HEK293T (cell line): Measurements from ENCODE around the gene LYPLAL1.

Experiments used
- CTCF ChIA-PET: fragments of 350-600 bp; formaldehyde crosslinking; extraction: SDS; loops from one replicate; lab custom pipeline; 2021; ENCODE audit warnings: antibody characterized with exemption, inconsistent platforms; lab: Yijun Ruan, JAX
- POLR2A ChIA-PET: fragments of 350-600 bp; formaldehyde crosslinking; extraction: SDS; loops from one replicate; lab custom pipeline; 2020; ENCODE audit warnings: antibody characterized with exemption, inconsistent platforms; lab: Yijun Ruan, JAX
- DNase-seq: peaks from one replicate; pipeline ENCODE4 v3.0.0; 2012; ENCODE audit warnings: mixed read lengths; ENCODE audit errors: extremely low spot score
- ARNT ChIP-seq: fragments of 450-650 bp; IDR thresholded peaks from 2 replicates; pipeline ENCODE4 v1.6.1; 2017; ENCODE audit warnings: mild to moderate bottlenecking
- BHLHE40 ChIP-seq: fragments of 450-650 bp; IDR thresholded peaks from 2 replicates; pipeline ENCODE4 v1.6.1; 2016; ENCODE audit warnings: mild to moderate bottlenecking, moderate library complexity, borderline replicate concordance
- CTBP1 ChIP-seq: fragments of 450-650 bp; IDR thresholded peaks from 2 replicates; pipeline ENCODE4 v1.6.1; 2016; ENCODE audit warnings: borderline replicate concordance
- ELF4 ChIP-seq: fragments of 450-650 bp; IDR thresholded peaks from 2 replicates; pipeline ENCODE4 v1.6.1; 2017; ENCODE audit warnings: antibody characterized with exemption
- FOXA1 ChIP-seq: fragments of 450-650 bp; IDR thresholded peaks from 2 replicates; pipeline ENCODE4 v1.6.1; 2016; ENCODE audit warnings: mild to moderate bottlenecking
- FOXK2 ChIP-seq: fragments of 450-650 bp; IDR thresholded peaks from 2 replicates; pipeline ENCODE4 v1.6.1; 2016; ENCODE audit warnings: mild to moderate bottlenecking
- FOXM1 ChIP-seq: fragments of 450-650 bp; IDR thresholded peaks from 2 replicates; pipeline ENCODE4 v1.6.1; 2017; ENCODE audit warnings: mild to moderate bottlenecking, borderline replicate concordance
- HDGF ChIP-seq: fragments of 450-650 bp; IDR thresholded peaks from 2 replicates; pipeline ENCODE4 v1.6.1; 2017; ENCODE audit warnings: antibody characterized with exemption, borderline replicate concordance
- L3MBTL2 ChIP-seq: fragments of 450-650 bp; conservative IDR thresholded peaks from 2 replicates; pipeline ENCODE4 v1.6.1; 2016; ENCODE audit warnings: mild to moderate bottlenecking
- LEF1 ChIP-seq: fragments of 450-650 bp; IDR thresholded peaks from 2 replicates; pipeline ENCODE4 v1.6.1; 2017; ENCODE audit warnings: mild to moderate bottlenecking, borderline replicate concordance
- NFRKB ChIP-seq: fragments of 450-650 bp; IDR thresholded peaks from 2 replicates; pipeline ENCODE4 v1.6.1; 2016; ENCODE audit warnings: mild to moderate bottlenecking, moderate library complexity
- SP1 ChIP-seq: fragments of 450-650 bp; IDR thresholded peaks from 2 replicates; pipeline ENCODE4 v1.6.1; 2017
- SUZ12 ChIP-seq: fragments of 450-650 bp; IDR thresholded peaks from 2 replicates; pipeline ENCODE4 v1.6.1; 2016; ENCODE audit warnings: mild to moderate bottlenecking
- TARDBP ChIP-seq: fragments of 450-650 bp; IDR thresholded peaks from 2 replicates; pipeline ENCODE4 v1.6.1; 2016
- ZNF384 ChIP-seq: fragments of 450-650 bp; IDR thresholded peaks from 2 replicates; pipeline ENCODE4 v1.6.1; 2016
- TF ChIP-seq, protein P1 (sequence below): fragments of 450-650 bp; IDR thresholded peaks from 2 replicates; pipeline ENCODE4 v1.6.1; 2016

Gene LYPLAL1

DNA sequence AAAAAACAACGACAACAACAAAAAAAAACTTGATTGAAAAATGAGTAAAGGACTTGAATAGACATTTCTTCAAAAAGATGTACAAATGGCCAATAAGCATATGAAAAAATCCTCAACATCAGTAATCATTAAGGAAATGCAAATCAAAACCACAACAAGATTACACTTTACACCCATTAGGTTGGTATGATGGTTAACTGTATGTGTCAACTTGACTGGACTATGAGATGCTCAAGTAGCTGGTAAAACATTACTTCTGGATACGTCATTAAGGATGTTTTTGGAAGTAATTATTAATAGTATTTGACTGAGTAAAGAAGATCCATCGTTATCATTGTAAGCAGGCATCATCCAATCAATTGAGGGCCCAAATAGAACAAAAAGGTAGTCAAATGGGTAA is 34.9 kb upstream of the LYPLAL1 start:
- ChIA-PET POLR2A (no interaction called here), CTCF (no interaction called here)
- no peak for TF ChIP-seq HDGF
- no peak for TF ChIP-seq FOXM1
- TF ChIP-seq ZNF384: no peak
- TF ChIP-seq FOXK2: no peak
- TF ChIP-seq NFRKB: no peak
- no peak for DNase-seq

DNA sequence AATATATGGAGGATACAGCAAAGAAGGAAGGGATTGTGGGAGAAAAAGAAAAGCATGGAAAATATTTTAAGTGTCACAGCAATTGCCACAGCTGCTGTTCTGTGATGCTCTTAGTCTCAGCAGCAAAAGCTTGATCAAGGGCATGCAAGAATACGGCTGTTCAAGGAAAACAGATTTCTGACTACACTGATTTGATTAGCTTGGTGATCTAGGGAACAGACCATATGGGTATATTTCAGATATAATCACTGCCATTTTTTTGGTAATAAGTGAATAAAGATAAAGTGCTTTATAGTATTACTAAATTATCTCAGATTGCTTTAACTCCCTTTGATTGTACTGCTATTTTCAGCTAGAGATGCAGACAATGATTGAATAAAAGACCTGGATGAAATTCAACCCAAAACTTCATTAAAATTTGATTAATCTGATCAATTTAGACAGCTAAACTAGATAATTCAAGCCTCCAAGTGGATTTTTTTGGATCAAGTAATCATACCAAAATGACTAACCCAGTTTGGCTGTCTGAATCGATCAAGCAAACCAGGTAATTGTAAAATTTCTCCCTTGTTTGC is 33.3 kb upstream of the LYPLAL1 start:
- ChIA-PET CTCF (interaction anchor here (0.6 kb wide), 1 partner anchor 11 kb away, joined by 3 read pairs; no protein-coding TSS in a partner anchor), POLR2A (no interaction called here)
- no peak for TF ChIP-seq ELF4
- TF ChIP-seq TARDBP: no peak
- TF ChIP-seq, protein P1, sequence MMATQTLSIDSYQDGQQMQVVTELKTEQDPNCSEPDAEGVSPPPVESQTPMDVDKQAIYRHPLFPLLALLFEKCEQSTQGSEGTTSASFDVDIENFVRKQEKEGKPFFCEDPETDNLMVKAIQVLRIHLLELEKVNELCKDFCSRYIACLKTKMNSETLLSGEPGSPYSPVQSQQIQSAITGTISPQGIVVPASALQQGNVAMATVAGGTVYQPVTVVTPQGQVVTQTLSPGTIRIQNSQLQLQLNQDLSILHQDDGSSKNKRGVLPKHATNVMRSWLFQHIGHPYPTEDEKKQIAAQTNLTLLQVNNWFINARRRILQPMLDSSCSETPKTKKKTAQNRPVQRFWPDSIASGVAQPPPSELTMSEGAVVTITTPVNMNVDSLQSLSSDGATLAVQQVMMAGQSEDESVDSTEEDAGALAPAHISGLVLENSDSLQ: no peak
- no peak for TF ChIP-seq NFRKB
- TF ChIP-seq HDGF: no peak
- no peak for TF ChIP-seq BHLHE40
- TF ChIP-seq ZNF384: no peak
- TF ChIP-seq L3MBTL2: no peak
- TF ChIP-seq SP1: no peak
- no peak for TF ChIP-seq FOXK2
- no peak for TF ChIP-seq FOXA1
- TF ChIP-seq LEF1: no peak
- no peak for TF ChIP-seq CTBP1
- TF ChIP-seq ARNT: no peak
- no peak for TF ChIP-seq SUZ12
- no peak for TF ChIP-seq FOXM1
- no peak for DNase-seq

DNA sequence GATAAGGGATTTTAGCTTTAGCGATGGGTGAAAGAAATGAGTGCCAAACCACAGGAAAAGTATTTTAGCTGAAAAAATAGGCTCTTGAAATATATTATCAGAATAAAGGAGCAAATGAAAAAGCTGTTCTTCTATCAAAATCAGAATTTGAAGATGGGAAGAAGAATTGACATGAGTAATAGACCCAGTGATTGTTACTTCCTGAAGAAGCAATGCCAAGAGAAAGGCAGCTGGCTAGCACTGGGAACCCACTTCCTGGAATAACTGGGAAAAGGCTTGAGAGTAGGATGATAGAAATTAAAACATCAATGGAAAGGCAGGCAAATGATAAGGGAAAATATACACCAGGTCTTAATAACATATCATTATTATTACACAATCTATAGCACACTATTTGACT is 29.9 kb upstream of the LYPLAL1 start:
- TF ChIP-seq LEF1 (no peak), SUZ12 (no peak)
- no peak for DNase-seq
- CTCF ChIA-PET: no interaction called here
- POLR2A ChIA-PET: no interaction called here

DNA sequence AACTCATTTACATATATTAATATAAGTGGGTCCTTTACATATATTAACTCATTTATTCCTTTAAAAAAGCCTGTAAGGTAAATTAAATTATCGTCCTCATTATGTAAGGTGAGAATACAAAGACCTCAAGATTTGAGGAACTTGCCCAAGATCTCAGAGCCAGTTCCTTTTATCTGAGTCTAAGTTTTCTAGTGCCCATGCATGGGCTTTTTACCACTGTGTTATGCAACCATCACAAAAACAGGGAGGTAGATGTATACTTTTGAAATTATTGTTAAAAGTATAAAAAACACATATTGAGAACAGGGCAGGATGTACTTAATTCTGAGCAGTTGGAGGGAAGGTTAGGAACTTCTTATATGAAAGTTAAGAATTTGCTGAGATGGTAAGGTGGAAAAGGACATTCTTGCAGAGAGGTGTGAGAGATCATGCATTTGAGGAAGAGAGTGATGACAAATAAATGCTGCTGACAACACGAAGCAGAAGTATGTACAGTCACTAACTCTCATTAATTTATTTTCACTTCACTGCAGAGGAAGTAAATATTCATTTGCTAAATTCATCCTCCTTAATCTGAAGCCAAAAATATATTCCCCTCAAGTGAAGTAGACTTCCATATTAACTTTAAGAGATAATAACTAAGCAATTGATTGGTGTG is 28.9 kb upstream of the LYPLAL1 start:
- no peak for TF ChIP-seq NFRKB
- TF ChIP-seq FOXA1: no peak
- TF ChIP-seq TARDBP: no peak
- no peak for TF ChIP-seq ARNT
- TF ChIP-seq BHLHE40: no peak
- TF ChIP-seq, protein P1: no peak
- no peak for TF ChIP-seq ELF4
- TF ChIP-seq SUZ12: no peak
- no peak for TF ChIP-seq SP1
- TF ChIP-seq ZNF384: no peak

DNA sequence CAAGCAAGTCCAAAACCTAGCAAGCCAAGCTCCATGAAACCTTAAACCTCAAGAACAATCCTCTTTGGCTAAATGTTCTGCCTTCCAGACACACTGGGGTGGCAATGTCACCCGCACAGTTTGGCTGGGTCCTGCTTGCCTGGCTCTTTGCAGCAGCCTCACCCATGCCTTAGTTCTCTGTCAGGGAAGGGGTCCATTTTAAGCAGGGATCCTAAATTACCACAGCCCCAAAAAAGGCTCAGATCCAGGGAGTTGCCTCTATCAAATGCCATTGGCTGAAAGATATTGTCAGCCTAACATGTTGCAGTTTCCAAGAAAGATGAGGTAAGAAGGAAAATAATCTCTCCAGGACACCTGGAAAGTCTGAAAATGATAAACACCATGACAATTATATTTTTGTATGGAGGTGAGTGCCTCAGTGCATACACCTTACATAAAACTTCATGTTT is 26.1 kb upstream of the LYPLAL1 start:
- CTCF ChIA-PET: no interaction called here
- TF ChIP-seq, protein P1: no peak
- TF ChIP-seq ELF4 (no peak), LEF1 (no peak), BHLHE40 (no peak), TARDBP (no peak)
- POLR2A ChIA-PET: no interaction called here
- DNase-seq: no peak

More for the DNA sequence above, 28.9 kb upstream of the LYPLAL1 start:
- no peak for DNase-seq
- POLR2A ChIA-PET: no interaction called here
- CTCF ChIA-PET: no interaction called here

DNA sequence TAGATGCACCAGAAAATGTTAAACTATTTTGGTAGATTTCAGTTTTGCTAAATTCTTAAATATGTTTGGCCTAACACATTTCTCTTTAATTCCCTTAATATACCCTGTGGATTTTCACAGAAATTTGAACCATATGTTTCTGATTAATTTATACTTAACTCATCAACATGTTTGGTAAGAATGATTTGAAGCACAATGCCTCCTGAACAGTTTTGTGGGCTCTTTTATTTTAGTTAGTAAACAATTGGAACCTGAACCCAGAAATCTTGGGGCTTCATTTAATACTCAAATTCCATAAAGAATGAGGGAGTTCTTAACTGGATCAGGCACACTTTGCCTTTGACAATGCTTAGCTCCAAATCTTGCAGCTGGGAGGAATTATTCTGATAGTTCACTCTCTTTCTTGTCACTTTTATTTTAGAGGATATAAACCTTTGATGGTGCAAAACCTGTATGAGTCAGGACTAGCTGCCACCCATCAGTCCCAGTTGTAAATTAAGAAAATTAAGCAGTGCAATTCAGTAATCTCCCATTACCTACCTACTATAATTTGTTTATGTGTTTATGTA is 24.6 kb upstream of the LYPLAL1 start:
- CTCF ChIA-PET: no interaction called here
- no peak for DNase-seq
- TF ChIP-seq HDGF: no peak
- TF ChIP-seq FOXK2: no peak
- no peak for TF ChIP-seq ELF4
- TF ChIP-seq, protein P1: no peak
- no peak for TF ChIP-seq ZNF384
- TF ChIP-seq CTBP1: no peak
- no peak for TF ChIP-seq FOXM1
- no peak for TF ChIP-seq FOXA1
- no peak for TF ChIP-seq LEF1
- POLR2A ChIA-PET: no interaction called here
